Measurements from ENCODE around the gene IL31RA. TPM values are rescaled to one million over a fixed set of nuclear protein-coding genes. Genes with fewer than 3 reads are reported as not detected.

IL31RA gene
- polyA plus RNA-seq, 2 of the 4 experiments (the other 2 are of a cell fraction), result 0.94 to 2.0 TPM

DNA sequence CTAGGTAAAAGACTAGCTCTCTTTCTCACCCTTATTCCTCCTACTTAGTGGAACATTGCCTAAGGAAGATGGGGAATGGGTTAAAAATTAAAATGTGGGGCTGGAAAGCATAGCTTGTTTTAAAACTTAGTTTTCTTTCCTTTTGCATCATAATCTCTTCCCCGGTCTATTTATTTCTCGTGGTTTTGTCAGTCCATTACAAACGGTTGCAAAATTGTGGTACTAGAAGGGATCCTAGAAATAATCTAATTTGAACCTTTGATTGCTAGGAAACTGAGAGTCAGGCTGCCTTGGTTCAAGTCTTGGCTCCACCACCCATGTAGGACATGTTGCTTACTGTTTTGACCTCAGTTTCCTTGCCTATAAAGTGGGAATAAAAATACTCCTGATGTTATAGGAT is 1.3 kb downstream of the IL31RA start:
- 0 out of 6 replicates have a peak overlapping the region, but pooled peaks of 1 of the 2 experiments have one; percentile 36 for H3K27ac ChIP-seq
- no peak for ATAC-seq
- 66% methylated on average over 3 of the region's 3 CpGs for WGBS (ENCODE audit: missing lambda C conversion rate)
- no peak for TF ChIP-seq EP300 (IDR thresholded peaks at IDR 0.05)
- no peak for TF ChIP-seq FOSL2 (IDR thresholded peaks at IDR 0.05)
- no peak for TF ChIP-seq FOSL2 (CRISPR knock-in tag; IDR thresholded peaks at IDR 0.05)
- POLR2A ChIA-PET, result no interaction called here
- peaks cover 12% of the 10 kb centered on the region; the same call in 2 of the 3 replicates for H3K4me1 ChIP-seq
- no peak overlapping the region for H3K4me2 ChIP-seq
- no peak overlapping the region for H3K4me3 ChIP-seq
- no peak for FAIRE-seq
- no peaks in the 10 kb centered on the region for H3K9me3 ChIP-seq
- CTCF ChIA-PET, result interaction anchor here (0.8 to 1.4 kb wide), 2 partner anchors 68 to 1477 kb away, joined by 3 to 5 read pairs; no protein-coding TSS in a partner anchor
- no peak for DNase-seq (ENCODE audit: low read depth in 1 of 2, low spot score in 1 of 2)

DNA sequence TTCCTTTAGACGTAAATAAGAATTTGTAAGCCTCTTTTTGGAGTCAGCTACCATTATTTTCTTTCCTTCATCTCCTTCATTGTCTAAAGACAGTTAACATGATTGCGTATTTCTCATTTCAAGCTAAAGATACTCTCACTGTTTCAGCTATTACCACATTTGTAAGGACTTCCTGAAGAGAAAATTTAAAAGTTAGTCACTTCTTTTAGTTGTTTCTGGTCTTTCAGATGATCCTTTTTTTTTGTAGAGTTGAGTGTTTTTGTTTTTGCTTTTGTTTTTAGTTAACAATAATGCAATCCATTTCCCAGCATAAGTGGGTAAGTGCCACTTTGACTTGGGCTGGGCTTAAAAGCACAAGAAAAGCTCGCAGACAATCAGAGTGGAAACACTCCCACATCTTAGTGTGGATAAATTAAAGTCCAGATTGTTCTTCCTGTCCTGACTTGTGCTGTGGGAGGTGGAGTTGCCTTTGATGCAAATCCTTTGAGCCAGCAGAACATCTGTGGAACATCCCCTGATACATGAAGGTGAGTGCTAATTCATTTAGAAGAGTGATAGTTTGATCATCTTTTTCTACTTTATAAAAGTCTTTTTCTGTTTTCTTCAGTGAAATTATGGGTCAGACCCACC is 2.0 kb downstream of the IL31RA start:
- no peaks in the 10 kb centered on the region for H3K9me3 ChIP-seq
- FAIRE-seq, result no peak
- H3K4me3 ChIP-seq, result no peak overlapping the region
- POLR2A ChIA-PET, result no interaction called here
- no peak for TF ChIP-seq KDM1A (IDR thresholded peaks at IDR 0.05; ENCODE audit: low read depth)
- no peak for TF ChIP-seq ESRRA (IDR thresholded peaks at IDR 0.05; ENCODE audit: borderline replicate concordance, low read length)
- TF ChIP-seq NPAS2 (CRISPR knock-in tag; IDR thresholded peaks at IDR 0.05; ENCODE audit: borderline replicate concordance), result no peak
- TF ChIP-seq JUNB (IDR thresholded peaks at IDR 0.05), result no peak
- no peak for TF ChIP-seq HOXA7 (CRISPR knock-in tag; IDR thresholded peaks at IDR 0.05)
- TF ChIP-seq, protein P1, sequence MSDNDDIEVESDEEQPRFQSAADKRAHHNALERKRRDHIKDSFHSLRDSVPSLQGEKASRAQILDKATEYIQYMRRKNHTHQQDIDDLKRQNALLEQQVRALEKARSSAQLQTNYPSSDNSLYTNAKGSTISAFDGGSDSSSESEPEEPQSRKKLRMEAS (IDR thresholded peaks at IDR 0.05), result no peak
- no peak for TF ChIP-seq HOXB5 (CRISPR knock-in tag; IDR thresholded peaks at IDR 0.05)
- no peak for TF ChIP-seq HEYL (CRISPR knock-in tag; IDR thresholded peaks at IDR 0.05)
- no peak for TF ChIP-seq TFCP2L1 (CRISPR knock-in tag; IDR thresholded peaks at IDR 0.05)
- no peak for TF ChIP-seq ZFP36 (IDR thresholded peaks at IDR 0.05; ENCODE audit: borderline replicate concordance, partially characterized antibody)
- TF ChIP-seq SREBF2 (IDR thresholded peaks at IDR 0.05), result no peak
- no peak for TF ChIP-seq POLR2AphosphoS2 (conservative IDR thresholded peaks at IDR 0.05; ENCODE audit: low read length)
- TF ChIP-seq EHF (CRISPR knock-in tag; IDR thresholded peaks at IDR 0.05), result no peak
- TF ChIP-seq PHF8 (IDR thresholded peaks at IDR 0.05; ENCODE audit: borderline replicate concordance, low read depth), result no peak
- TF ChIP-seq ZC3H11A (IDR thresholded peaks at IDR 0.05), result no peak
- no peak for TF ChIP-seq EHMT2 (IDR thresholded peaks at IDR 0.05; ENCODE audit: low read depth)
- no peak for TF ChIP-seq FOSB (CRISPR knock-in tag; IDR thresholded peaks at IDR 0.05)
- H3K4me2 ChIP-seq, result no peak overlapping the region
- H3K27ac ChIP-seq, result 0 out of 6 replicates have a peak overlapping the region, but pooled peaks of 1 of the 2 experiments have one; percentile 10
- H3K4me1 ChIP-seq, result peaks cover 12% of the 10 kb centered on the region; the same call in 2 of the 3 replicates
- no peak for ATAC-seq
- WGBS (ENCODE audit: missing lambda C conversion rate), result 79% methylated on average over 3 of the region's 3 CpGs
- no peak for DNase-seq (ENCODE audit: low read depth in 1 of 2, low spot score in 1 of 2)
- CTCF ChIA-PET, result interaction anchor here (0.8 to 1.4 kb wide), 2 partner anchors 67 to 1477 kb away, joined by 3 to 5 read pairs; no protein-coding TSS in a partner anchor

DNA sequence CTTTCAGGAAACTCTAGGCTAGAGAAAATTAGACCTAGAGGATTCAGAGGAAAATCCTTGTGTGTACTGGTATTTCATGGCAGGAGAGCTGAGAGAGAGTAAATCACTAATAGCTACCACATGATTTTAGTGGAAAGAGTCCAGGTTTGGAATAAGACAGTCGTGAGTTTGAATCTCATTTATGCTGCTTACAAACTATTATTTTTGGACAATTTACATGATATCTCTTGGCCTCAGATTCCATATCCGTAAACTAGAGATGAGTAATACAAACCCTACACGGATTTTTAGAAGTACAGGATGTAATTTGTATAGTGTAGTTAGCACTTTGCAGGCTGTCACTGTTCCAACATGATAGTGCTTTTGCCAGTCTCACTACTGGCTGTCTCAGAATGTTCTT is 2.7 kb downstream of the IL31RA start:
- ATAC-seq, result no peak
- no peak for DNase-seq (ENCODE audit: low read depth in 1 of 2, low spot score in 1 of 2)
- Histone ChIP-seq H3K9me3 (no peaks in the 10 kb centered on the region), H3K4me2 (no peak overlapping the region), H3K4me1 (peaks cover 12% of the 10 kb centered on the region; the same call in 2 of the 3 replicates), H3K27ac (no peak overlapping the region), H3K4me3 (no peak overlapping the region)
- WGBS (ENCODE audit: missing lambda C conversion rate), result 62% methylated on average over 3 of the region's 3 CpGs
- no peak for FAIRE-seq
- ChIA-PET POLR2A (no interaction called here), CTCF (interaction anchor here (1.4 kb wide), 1 partner anchor 66 kb away, joined by 5 read pairs; no protein-coding TSS in a partner anchor)
- TF ChIP-seq JUN (IDR thresholded peaks at IDR 0.05) (no peak), EHF (CRISPR knock-in tag; IDR thresholded peaks at IDR 0.05) (no peak), RNF2 (IDR thresholded peaks at IDR 0.05; ENCODE audit: borderline replicate concordance, low read depth) (no peak), POLR2A (IDR thresholded peaks at IDR 0.05; ENCODE audit: low read length) (no peak), SMC3 (IDR thresholded peaks at IDR 0.05) (no peak), HOXB13 (CRISPR knock-in tag; IDR thresholded peaks at IDR 0.05; ENCODE audit: low read depth) (no peak), JUNB (IDR thresholded peaks at IDR 0.05) (no peak), RARB (CRISPR knock-in tag; IDR thresholded peaks at IDR 0.05) (no peak), KDM1A (IDR thresholded peaks at IDR 0.05; ENCODE audit: low read depth) (no peak), EP300 (IDR thresholded peaks at IDR 0.05) (no peak), ESRRA (IDR thresholded peaks at IDR 0.05; ENCODE audit: borderline replicate concordance, low read length) (no peak)
- TF ChIP-seq, protein P2, sequence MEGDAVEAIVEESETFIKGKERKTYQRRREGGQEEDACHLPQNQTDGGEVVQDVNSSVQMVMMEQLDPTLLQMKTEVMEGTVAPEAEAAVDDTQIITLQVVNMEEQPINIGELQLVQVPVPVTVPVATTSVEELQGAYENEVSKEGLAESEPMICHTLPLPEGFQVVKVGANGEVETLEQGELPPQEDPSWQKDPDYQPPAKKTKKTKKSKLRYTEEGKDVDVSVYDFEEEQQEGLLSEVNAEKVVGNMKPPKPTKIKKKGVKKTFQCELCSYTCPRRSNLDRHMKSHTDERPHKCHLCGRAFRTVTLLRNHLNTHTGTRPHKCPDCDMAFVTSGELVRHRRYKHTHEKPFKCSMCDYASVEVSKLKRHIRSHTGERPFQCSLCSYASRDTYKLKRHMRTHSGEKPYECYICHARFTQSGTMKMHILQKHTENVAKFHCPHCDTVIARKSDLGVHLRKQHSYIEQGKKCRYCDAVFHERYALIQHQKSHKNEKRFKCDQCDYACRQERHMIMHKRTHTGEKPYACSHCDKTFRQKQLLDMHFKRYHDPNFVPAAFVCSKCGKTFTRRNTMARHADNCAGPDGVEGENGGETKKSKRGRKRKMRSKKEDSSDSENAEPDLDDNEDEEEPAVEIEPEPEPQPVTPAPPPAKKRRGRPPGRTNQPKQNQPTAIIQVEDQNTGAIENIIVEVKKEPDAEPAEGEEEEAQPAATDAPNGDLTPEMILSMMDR (IDR thresholded peaks at IDR 0.05), result no peak
- TF ChIP-seq, protein P3, sequence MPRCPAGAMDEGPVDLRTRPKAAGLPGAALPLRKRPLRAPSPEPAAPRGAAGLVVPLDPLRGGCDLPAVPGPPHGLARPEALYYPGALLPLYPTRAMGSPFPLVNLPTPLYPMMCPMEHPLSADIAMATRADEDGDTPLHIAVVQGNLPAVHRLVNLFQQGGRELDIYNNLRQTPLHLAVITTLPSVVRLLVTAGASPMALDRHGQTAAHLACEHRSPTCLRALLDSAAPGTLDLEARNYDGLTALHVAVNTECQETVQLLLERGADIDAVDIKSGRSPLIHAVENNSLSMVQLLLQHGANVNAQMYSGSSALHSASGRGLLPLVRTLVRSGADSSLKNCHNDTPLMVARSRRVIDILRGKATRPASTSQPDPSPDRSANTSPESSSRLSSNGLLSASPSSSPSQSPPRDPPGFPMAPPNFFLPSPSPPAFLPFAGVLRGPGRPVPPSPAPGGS (IDR thresholded peaks at IDR 0.05), result no peak
- TF ChIP-seq, protein P4, sequence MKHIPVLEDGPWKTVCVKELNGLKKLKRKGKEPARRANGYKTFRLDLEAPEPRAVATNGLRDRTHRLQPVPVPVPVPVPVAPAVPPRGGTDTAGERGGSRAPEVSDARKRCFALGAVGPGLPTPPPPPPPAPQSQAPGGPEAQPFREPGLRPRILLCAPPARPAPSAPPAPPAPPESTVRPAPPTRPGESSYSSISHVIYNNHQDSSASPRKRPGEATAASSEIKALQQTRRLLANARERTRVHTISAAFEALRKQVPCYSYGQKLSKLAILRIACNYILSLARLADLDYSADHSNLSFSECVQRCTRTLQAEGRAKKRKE (CRISPR knock-in tag; IDR thresholded peaks at IDR 0.05; ENCODE audit: low read depth), result no peak
- TF ChIP-seq, protein P5, sequence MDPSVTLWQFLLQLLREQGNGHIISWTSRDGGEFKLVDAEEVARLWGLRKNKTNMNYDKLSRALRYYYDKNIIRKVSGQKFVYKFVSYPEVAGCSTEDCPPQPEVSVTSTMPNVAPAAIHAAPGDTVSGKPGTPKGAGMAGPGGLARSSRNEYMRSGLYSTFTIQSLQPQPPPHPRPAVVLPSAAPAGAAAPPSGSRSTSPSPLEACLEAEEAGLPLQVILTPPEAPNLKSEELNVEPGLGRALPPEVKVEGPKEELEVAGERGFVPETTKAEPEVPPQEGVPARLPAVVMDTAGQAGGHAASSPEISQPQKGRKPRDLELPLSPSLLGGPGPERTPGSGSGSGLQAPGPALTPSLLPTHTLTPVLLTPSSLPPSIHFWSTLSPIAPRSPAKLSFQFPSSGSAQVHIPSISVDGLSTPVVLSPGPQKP (IDR thresholded peaks at IDR 0.05; ENCODE audit: low read depth, low read length), result no peak

Measured in A549 (cell line).